Measurements from ENCODE around the gene PWP1.
A peak's percentile ranks its signal among the peaks of the same experiment; 100 is the strongest.
"Not testable (repeated sequence)": the region's sequence is repeated elsewhere in the genome, so short reads cannot be mapped to it uniquely, and the experiment has no call there.

PWP1 gene

DNA sequence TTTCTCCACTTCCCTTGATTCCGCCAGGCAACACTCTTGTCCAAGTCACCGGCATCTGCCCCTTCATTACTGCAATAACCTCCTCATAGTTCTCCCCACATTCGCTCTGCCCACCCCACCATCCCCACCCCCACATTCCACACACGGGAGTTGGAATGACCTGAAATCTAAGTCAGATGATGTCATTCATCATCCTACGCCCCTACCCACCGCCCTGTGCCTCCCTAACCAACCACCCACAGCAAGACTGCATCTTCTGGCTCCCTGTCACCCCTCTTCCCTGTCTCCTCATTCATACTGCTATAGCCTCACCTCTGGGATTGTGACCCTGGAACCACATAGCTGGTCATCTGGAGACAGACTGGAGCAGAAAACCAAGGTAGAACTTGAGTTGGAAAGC, 7.9 kb upstream of the PWP1 start:
- no peak overlapping the region for H3K4me3 ChIP-seq (ENCODE audit: low read length)
- no peaks in the 10 kb centered on the region for H3K36me3 ChIP-seq (ENCODE audit: control insufficient read depth, insufficient read depth, low read length)
- no peaks in the 10 kb centered on the region for H3K27me3 ChIP-seq (ENCODE audit: control insufficient read depth, insufficient read depth, low read length)
- no peak overlapping the region for H3K9ac ChIP-seq (ENCODE audit: low read length)
- H3K27ac ChIP-seq (ENCODE audit: low read depth, low read length) = no peak overlapping the region
- H3K4me1 ChIP-seq (ENCODE audit: control insufficient read depth, insufficient read depth, low read length) = no peaks in the 10 kb centered on the region

DNA sequence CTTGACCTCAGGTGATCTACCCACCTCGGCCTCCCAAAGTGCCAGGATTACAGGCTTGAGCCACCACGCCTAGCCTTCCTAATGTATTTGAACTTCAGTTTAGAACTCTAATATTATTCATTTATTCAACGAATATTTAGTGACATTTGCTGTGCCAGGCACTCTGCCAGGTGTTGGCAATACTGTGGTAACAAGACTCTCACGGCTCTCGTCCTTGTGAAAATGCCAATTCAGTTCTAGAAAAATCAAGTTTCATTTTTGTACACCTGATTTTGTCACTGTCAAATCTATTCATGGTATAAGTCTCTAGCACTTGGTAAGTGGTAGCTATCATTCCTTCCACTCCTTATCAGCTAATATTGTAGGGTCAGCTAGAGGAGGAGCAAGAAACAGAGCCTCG, 6.3 kb upstream of the PWP1 start:
- no peak overlapping the region for H3K9ac ChIP-seq (ENCODE audit: low read length)
- no peak overlapping the region for H3K4me3 ChIP-seq (ENCODE audit: low read length)
- no peaks in the 10 kb centered on the region for H3K27me3 ChIP-seq (ENCODE audit: control insufficient read depth, insufficient read depth, low read length)

DNA sequence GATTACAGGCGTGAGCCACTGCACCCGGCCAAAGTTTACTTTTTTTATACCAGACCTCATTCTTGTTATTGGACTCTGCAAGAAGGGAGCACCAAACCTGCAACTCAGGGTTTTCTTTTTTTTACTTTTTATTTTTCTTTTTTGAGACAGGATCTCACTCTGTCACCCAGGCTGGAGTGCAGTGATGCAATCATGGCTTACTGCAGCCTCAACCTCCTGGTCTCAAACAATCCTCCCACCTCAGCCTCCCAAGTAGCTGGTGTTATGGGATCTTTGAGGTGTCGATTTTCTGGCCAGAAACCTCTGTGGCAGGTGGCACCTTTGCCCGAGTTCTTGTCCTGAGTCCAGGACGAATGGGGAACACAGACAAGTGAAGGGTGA, 4.2 kb upstream of the PWP1 start:
- Histone ChIP-seq H3K36me3 (ENCODE audit: control insufficient read depth, insufficient read depth, low read length) (no peaks in the 10 kb centered on the region), H3K27me3 (ENCODE audit: control insufficient read depth, insufficient read depth, low read length) (no peaks in the 10 kb centered on the region), H3K27ac (ENCODE audit: low read depth, low read length) (no peak overlapping the region), H3K4me1 (ENCODE audit: control insufficient read depth, insufficient read depth, low read length) (peaks cover 3% of the 10 kb centered on the region), H3K4me3 (ENCODE audit: low read length) (no peak overlapping the region), H3K9ac (ENCODE audit: low read length) (no peak overlapping the region)

More for the DNA sequence above, 6.3 kb upstream of the PWP1 start:
- Histone ChIP-seq H3K36me3 (ENCODE audit: control insufficient read depth, insufficient read depth, low read length) (no peaks in the 10 kb centered on the region), H3K27ac (ENCODE audit: low read depth, low read length) (no peak overlapping the region), H3K4me1 (ENCODE audit: control insufficient read depth, insufficient read depth, low read length) (no peaks in the 10 kb centered on the region)

DNA sequence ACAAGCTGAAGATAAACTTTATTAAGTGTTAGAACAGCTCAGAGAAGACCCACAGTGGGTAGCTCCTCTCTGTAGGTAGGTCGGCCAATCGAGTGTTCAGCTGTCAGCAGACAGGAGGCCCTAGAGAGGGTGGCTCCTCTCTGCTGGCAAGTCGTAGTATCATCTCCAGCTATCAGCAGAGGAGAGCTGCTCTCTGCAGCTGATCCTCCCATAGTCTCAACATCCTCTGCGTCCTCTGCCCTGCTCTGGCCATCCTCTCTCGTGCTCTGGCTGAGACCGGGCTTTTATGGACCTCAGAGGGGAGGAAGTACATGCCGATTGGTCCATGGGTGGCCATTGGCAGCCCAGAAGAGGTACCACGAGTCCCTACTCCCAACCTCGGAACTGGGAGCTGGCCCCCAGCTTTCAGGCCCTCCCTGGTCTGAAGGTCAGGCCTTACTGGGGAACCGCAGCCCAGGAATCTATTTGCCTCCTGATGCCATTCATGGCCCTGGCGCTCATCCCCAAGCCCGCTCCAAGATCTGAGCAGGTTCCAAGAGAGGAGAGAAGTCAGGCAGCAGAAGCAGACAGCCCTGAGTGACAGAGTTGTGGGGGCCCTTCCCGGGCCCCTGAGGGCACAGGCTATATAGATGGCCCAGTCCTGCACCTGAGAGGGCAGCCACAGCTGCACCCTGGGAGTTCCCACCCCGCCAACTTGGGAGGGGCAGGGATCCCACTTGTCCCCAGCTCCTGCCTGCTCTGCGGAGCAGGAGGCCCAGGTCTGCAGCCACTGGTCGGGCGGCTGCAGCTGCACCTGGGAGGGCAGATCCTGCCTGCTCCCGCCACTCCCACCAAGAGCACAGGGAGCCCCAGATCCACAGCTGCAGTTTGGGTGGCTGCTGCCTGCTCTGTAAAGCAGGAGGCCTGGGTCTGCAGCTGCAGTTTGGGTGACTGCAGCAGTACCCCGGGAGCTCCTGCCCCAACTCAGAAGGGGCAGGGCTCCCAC, 3.5 kb upstream of the PWP1 start:
- Histone ChIP-seq H3K4me3 (ENCODE audit: low read length) (no peak overlapping the region), H3K9ac (ENCODE audit: low read length) (no peak overlapping the region), H3K36me3 (ENCODE audit: control insufficient read depth, insufficient read depth, low read length) (no peaks in the 10 kb centered on the region), H3K4me1 (ENCODE audit: control insufficient read depth, insufficient read depth, low read length) (peaks cover 3% of the 10 kb centered on the region), H3K27ac (ENCODE audit: low read depth, low read length) (no peak overlapping the region), H3K27me3 (ENCODE audit: control insufficient read depth, insufficient read depth, low read length) (no peaks in the 10 kb centered on the region)

DNA sequence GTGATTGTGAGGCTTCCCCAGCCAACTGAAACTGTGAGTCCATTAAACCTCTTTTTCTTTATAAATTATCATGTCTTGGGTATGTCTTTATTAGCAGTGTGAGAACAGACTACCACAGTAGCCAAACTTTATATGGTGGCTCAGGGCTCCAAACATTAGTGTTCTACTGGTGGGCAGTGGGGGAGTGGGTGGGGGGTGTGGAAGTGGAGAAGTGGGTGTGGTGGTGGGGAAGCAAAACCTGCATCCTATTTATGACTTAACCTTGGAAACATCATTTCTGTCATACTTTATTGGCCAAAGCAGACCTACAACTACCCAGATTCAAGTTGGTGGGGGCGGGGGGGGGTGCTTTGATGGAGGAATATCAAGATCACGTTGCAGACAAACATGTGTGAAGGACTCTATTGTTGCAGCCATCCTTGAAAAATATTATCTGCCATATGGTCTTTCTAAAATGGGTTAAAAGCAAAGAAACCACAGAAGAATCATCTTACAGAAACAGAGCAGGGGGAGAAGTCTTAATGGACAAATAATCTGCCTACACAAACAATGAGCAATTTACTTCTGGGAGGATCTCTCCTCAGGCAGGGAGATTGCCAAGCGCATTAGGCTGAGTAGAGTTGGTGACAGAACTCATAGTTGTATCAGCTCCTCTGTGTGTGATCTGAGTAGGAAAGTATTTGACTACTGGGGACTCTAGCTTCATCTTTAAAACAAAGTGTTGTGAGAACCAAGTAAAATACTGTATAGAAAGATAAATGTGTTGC, 1.4 kb upstream of the PWP1 start:
- H3K4me3 ChIP-seq (ENCODE audit: low read length) = peak overlapping the region; percentile 98
- H3K27me3 ChIP-seq (ENCODE audit: control insufficient read depth, insufficient read depth, low read length) = no peaks in the 10 kb centered on the region
- no peak overlapping the region for H3K27ac ChIP-seq (ENCODE audit: low read depth, low read length)
- peaks cover 3% of the 10 kb centered on the region for H3K4me1 ChIP-seq (ENCODE audit: control insufficient read depth, insufficient read depth, low read length)
- H3K36me3 ChIP-seq (ENCODE audit: control insufficient read depth, insufficient read depth, low read length) = peaks cover 4% of the 10 kb centered on the region
- no peak overlapping the region for H3K9ac ChIP-seq (ENCODE audit: low read length)

DNA sequence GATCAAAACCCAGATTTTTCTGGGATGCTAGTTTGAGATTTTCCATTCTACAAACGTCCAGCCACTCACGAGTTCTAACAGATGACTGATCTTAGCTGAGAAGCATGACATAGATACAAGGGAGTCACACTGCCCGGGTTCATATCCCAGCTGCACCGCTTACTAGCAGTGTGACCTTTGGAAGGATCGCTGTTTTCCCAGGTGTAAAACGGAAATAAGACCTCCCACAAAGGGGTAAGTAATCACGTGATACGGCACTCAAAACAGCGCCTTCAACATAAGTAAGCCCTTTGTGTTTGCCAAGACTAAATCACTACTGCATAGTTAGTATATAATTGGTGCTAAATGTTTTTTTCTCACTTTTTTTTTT, 624 bp upstream of the PWP1 start:
- Histone ChIP-seq H3K36me3 (ENCODE audit: control insufficient read depth, insufficient read depth, low read length) (peaks cover 4% of the 10 kb centered on the region), H3K27ac (ENCODE audit: low read depth, low read length) (peak overlapping the region; percentile 82), H3K4me3 (ENCODE audit: low read length) (peak overlapping the region; percentile 98), H3K27me3 (ENCODE audit: control insufficient read depth, insufficient read depth, low read length) (no peaks in the 10 kb centered on the region), H3K4me1 (ENCODE audit: control insufficient read depth, insufficient read depth, low read length) (peaks cover 3% of the 10 kb centered on the region), H3K9ac (ENCODE audit: low read length) (no peak overlapping the region)

DNA sequence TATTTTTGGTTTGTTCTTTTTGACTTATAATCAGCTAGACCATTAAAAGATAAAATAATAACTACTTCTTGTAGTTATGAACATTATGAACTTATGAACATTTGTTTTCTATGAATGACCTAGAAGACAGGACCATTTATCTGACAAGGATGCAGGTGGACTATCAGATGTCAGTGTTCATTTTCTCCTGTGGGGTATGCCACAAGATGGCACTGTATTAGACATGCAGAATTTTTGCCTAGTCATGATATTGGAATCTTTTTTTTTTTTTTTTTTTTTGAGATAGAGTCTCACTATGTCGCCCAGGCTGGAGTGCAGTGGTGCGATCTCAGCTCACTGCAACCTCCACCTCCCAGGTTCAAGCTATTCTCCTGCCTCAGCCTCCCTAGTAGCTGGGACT, 10.2 kb downstream of the PWP1 start:
- H3K4me1 ChIP-seq (ENCODE audit: control insufficient read depth, insufficient read depth, low read length); H3K27me3 ChIP-seq (ENCODE audit: control insufficient read depth, insufficient read depth, low read length); H3K4me3 ChIP-seq (ENCODE audit: low read length); H3K9ac ChIP-seq (ENCODE audit: low read length); H3K27ac ChIP-seq (ENCODE audit: low read depth, low read length): not testable (repeated sequence)
- peaks cover 44% of the 10 kb centered on the region for H3K36me3 ChIP-seq (ENCODE audit: control insufficient read depth, insufficient read depth, low read length)

DNA sequence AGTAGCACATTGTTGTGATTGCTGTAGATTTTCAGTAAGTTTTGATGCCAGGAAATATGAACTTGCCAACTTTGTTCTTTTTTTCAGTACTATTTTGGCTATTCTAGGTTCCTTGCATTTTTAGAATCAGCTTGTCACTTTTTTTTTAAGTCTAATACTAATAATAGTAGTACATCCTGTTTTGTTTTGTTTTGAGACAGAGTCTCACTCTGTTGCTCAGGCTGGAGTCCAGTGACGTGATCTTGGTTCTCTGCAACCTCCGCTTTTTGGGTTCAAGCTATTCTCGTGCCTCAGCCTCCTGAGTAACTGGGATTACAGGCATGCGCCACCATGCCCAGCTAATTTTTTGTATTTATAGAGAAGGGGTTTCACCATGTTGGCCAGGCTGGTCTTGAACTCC, 16.5 kb downstream of the PWP1 start:
- Histone ChIP-seq H3K9ac (ENCODE audit: low read length) (no peak overlapping the region), H3K27ac (ENCODE audit: low read depth, low read length) (no peak overlapping the region), H3K36me3 (ENCODE audit: control insufficient read depth, insufficient read depth, low read length) (peaks cover 34% of the 10 kb centered on the region)

DNA sequence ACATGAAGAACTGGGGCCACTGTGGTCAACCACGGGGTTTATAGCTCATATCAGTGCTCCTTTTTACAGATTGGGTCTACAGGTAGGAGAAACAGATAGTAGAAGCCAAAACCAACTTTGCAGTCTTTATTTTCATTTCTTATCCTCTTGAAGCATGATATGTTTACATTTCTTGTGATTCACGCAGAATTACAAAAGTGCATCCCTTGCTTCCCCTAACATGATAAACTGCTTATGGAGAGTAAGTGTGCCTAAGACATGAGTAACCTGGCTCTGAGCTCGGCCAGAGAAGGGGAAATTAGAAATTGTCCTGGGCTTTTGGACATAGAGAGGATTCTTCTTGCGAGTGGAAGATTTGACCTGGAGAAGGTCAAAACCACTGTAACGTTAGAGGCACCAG, 18.4 kb downstream of the PWP1 start:
- H3K4me1 ChIP-seq (ENCODE audit: control insufficient read depth, insufficient read depth, low read length) = no peaks in the 10 kb centered on the region
- peaks cover 31% of the 10 kb centered on the region for H3K36me3 ChIP-seq (ENCODE audit: control insufficient read depth, insufficient read depth, low read length)

More for the DNA sequence above, 16.5 kb downstream of the PWP1 start:
- Histone ChIP-seq H3K4me1 (ENCODE audit: control insufficient read depth, insufficient read depth, low read length) (no peaks in the 10 kb centered on the region), H3K4me3 (ENCODE audit: low read length) (no peak overlapping the region), H3K27me3 (ENCODE audit: control insufficient read depth, insufficient read depth, low read length) (no peaks in the 10 kb centered on the region)

DNA sequence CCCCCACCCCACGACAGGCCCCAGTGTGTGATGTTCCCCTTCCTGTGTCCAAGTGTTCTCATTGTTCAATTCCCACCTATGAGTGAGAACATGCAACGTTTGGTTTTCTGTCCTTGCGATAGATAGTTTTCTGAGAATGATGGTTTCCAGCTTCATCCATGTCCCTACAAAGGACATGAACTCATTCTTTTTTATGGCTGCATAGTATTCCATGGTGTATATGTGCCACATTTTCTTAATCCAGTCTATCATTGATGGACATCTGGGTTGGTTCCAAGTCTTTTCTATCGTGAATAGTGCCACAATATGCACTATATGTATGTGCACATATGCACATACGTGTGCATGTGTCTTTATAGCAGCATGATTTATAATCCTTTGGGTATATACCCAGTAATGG, 19.9 kb downstream of the PWP1 start:
- H3K27ac ChIP-seq (ENCODE audit: low read depth, low read length); H3K27me3 ChIP-seq (ENCODE audit: control insufficient read depth, insufficient read depth, low read length); H3K9ac ChIP-seq (ENCODE audit: low read length); H3K4me3 ChIP-seq (ENCODE audit: low read length); H3K4me1 ChIP-seq (ENCODE audit: control insufficient read depth, insufficient read depth, low read length): not testable (repeated sequence)
- peaks cover 21% of the 10 kb centered on the region for H3K36me3 ChIP-seq (ENCODE audit: control insufficient read depth, insufficient read depth, low read length)

More for the DNA sequence above, 18.4 kb downstream of the PWP1 start:
- Histone ChIP-seq H3K27me3 (ENCODE audit: control insufficient read depth, insufficient read depth, low read length) (no peaks in the 10 kb centered on the region), H3K27ac (ENCODE audit: low read depth, low read length) (no peak overlapping the region), H3K4me3 (ENCODE audit: low read length) (no peak overlapping the region), H3K9ac (ENCODE audit: low read length) (no peak overlapping the region)

DNA sequence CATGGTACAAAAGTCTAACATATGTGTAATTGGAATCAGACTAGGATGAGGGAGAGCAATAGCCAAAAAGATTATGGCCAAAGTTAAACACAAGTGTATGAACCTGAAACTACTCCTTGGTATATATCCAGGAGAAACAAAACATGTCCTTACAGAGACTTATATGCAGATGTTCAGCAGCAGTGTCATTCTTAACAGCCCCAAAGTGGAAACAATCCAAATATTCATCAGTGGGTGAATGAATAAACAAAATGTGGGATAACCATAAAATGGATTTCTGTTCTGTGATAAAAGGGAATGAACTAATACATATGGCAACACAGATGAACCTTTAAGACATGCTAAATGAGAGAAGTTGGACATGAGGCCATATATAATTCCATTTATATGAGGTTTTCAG, 30.2 kb downstream of the PWP1 start:
- H3K27ac ChIP-seq (ENCODE audit: low read depth, low read length) = no peak overlapping the region
- no peak overlapping the region for H3K4me3 ChIP-seq (ENCODE audit: low read length)
- no peak overlapping the region for H3K9ac ChIP-seq (ENCODE audit: low read length)
- H3K4me1 ChIP-seq (ENCODE audit: control insufficient read depth, insufficient read depth, low read length) = no peaks in the 10 kb centered on the region
- H3K27me3 ChIP-seq (ENCODE audit: control insufficient read depth, insufficient read depth, low read length) = no peaks in the 10 kb centered on the region
- peaks cover 16% of the 10 kb centered on the region for H3K36me3 ChIP-seq (ENCODE audit: control insufficient read depth, insufficient read depth, low read length)

DNA sequence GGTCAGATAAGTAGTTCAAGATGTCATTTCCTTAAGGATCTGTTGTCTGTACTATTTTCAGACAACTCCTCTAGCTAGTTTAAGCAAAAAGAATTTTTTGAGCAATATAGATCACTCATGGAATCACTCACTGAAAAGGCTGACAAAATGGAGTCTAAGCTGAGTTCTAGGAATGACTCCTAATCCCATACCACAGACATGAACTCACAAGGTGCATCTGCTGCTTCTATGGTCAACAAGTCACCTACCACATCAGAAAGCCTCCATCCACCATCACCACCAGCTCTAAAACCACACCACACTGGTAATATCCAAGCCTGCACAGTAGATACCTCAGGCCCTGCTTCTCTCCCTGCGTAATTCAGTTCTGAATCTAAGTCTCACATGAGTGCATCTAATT, 33.0 kb downstream of the PWP1 start:
- Histone ChIP-seq H3K9ac (ENCODE audit: low read length) (no peak overlapping the region), H3K27ac (ENCODE audit: low read depth, low read length) (no peak overlapping the region), H3K4me1 (ENCODE audit: control insufficient read depth, insufficient read depth, low read length) (no peaks in the 10 kb centered on the region), H3K27me3 (ENCODE audit: control insufficient read depth, insufficient read depth, low read length) (no peaks in the 10 kb centered on the region), H3K36me3 (ENCODE audit: control insufficient read depth, insufficient read depth, low read length) (peaks cover 4% of the 10 kb centered on the region), H3K4me3 (ENCODE audit: low read length) (no peak overlapping the region)
